HG03097 (cell line): ENCODE results near the gene HAPLN3.
"Not testable (repeated sequence)": the region's sequence is repeated elsewhere in the genome, so short reads cannot be mapped to it uniquely, and the experiment has no call there.

ENCODE experiments used
- ATAC-seq: cut with Tn5 transposase; IDR thresholded peaks from one replicate; pipeline ENCODE4 v1.9.1; 2021; ENCODE audit not compliant: unreplicated experiment, low FRiP score

The HAPLN3 gene

GRCh38 chr15:88894819-88895767 is at the start of gene HAPLN3:
HAPLN3 (minus strand) TSS chr15:88895544; CDS start chr15:88887298, 8,246 bp downstream.
- no peak for ATAC-seq

- ATAC-seq, result no peak
Measured at GRCh38 chr15:88940110-88940675, 44.8 kb upstream of the HAPLN3 start.

- ATAC-seq, result no peak
Measured at GRCh38 chr15:88939486-88939806, 44.1 kb upstream of the HAPLN3 start.

- ATAC-seq, result no peak
Measured at GRCh38 chr15:88938802-88939485, 43.6 kb upstream of the HAPLN3 start.

- not testable (repeated sequence) for ATAC-seq
Measured at GRCh38 chr15:88934449-88934848, 39.1 kb upstream of the HAPLN3 start.

GRCh38 chr15:88932875-88933330 is 37.6 kb upstream of the HAPLN3 start:
- ATAC-seq, result no peak

- no peak for ATAC-seq
Measured at GRCh38 chr15:88932271-88932874, 37.0 kb upstream of the HAPLN3 start.

- ATAC-seq, result no peak
Measured at GRCh38 chr15:88930579-88930978, 35.2 kb upstream of the HAPLN3 start.

- not testable (repeated sequence) for ATAC-seq
Measured at GRCh38 chr15:88929358-88930098, 34.2 kb upstream of the HAPLN3 start.

GRCh38 chr15:88928192-88928591 is 32.8 kb upstream of the HAPLN3 start:
- not testable (repeated sequence) for ATAC-seq

GRCh38 chr15:88925648-88926047 is 30.3 kb upstream of the HAPLN3 start:
- ATAC-seq, result not testable (repeated sequence)

GRCh38 chr15:88920892-88921435 is 25.6 kb upstream of the HAPLN3 start:
- ATAC-seq, result not testable (repeated sequence)

- no peak for ATAC-seq
Measured at GRCh38 chr15:88920186-88920891, 25.0 kb upstream of the HAPLN3 start.

GRCh38 chr15:88918738-88919137 is 23.4 kb upstream of the HAPLN3 start:
- ATAC-seq, result no peak

GRCh38 chr15:88917760-88918159 is 22.4 kb upstream of the HAPLN3 start:
- ATAC-seq, result no peak

GRCh38 chr15:88915354-88915753 is 20.0 kb upstream of the HAPLN3 start:
- no peak for ATAC-seq

- ATAC-seq, result no peak
Measured at GRCh38 chr15:88913850-88914169, 18.5 kb upstream of the HAPLN3 start.

GRCh38 chr15:88913017-88913849 is 17.9 kb upstream of the HAPLN3 start, which contains the start of gene MFGE8:
MFGE8 (minus strand) TSS chr15:88913379; CDS start chr15:88913319, 60 bp downstream.
- ATAC-seq, result peak; percentile 58
